Nephron progenitor cell (in vitro differentiated cells): ENCODE results near the gene SCRG1.

Source experiments
- DNase-seq: peaks from one replicate; pipeline ENCODE4 v3.0.0; 2021
- H3K27ac Mint-ChIP-seq: 2 replicates; pipeline ENCODE4 v1.8.0; 2021; ENCODE audit warnings: mild to moderate bottlenecking, moderate library complexity, mixed read lengths
- H3K27me3 Mint-ChIP-seq: 2 replicates; pipeline ENCODE4 v1.8.0; 2021; ENCODE audit warnings: mild to moderate bottlenecking, low read depth, mixed read lengths; ENCODE audit not compliant: poor library complexity
- H3K36me3 Mint-ChIP-seq: 2 replicates; pipeline ENCODE4 v1.8.0; 2021; ENCODE audit warnings: low read depth, mixed read lengths
- H3K4me1 Mint-ChIP-seq: 2 replicates; pipeline ENCODE4 v1.8.0; 2021; ENCODE audit warnings: mixed read lengths
- H3K4me3 Mint-ChIP-seq: 2 replicates; pipeline ENCODE4 v1.8.0; 2021; ENCODE audit warnings: mild to moderate bottlenecking, moderate library complexity, mixed read lengths
- H3K9me3 Mint-ChIP-seq: 2 replicates; pipeline ENCODE4 v1.8.0; 2021; ENCODE audit warnings: mild to moderate bottlenecking, moderate library complexity, mixed read lengths
- CTCF ChIP-seq: fragments of 200-600 bp; sonication (generic); IDR thresholded peaks from 2 replicates; pipeline ENCODE4 v1.5.0; 2021; ENCODE audit warnings: antibody characterized with exemption

Gene SCRG1

GRCh38 chr4:173398779-173399415, at the start of gene SCRG1:
Gene SCRG1, minus strand, starts transcription at chr4:173399116. Its CDS starts 7,702 bp downstream, at chr4:173391414.
- Mint-ChIP-seq H3K4me3 (no peak within 1 kb of the TSS), H3K4me1 (no peaks in the 10 kb centered on the region), H3K9me3 (peaks cover 4% of the 10 kb centered on the region), H3K27ac (no peak within 1 kb of the TSS), H3K27me3 (no peaks in the 10 kb centered on the region), H3K36me3 (peaks cover 26% of the 10 kb centered on the region)
- no peak for DNase-seq
- TF ChIP-seq CTCF: no peak

GRCh38 chr4:173448103-173448502, 49.2 kb upstream of the SCRG1 start:
- H3K36me3 Mint-ChIP-seq: peaks cover 15% of the 10 kb centered on the region
- no peak for DNase-seq
- no peak overlapping the region for H3K4me3 Mint-ChIP-seq
- H3K27me3 Mint-ChIP-seq: peaks cover 3% of the 10 kb centered on the region
- TF ChIP-seq CTCF: no peak
- peaks cover 11% of the 10 kb centered on the region for H3K4me1 Mint-ChIP-seq
- H3K9me3 Mint-ChIP-seq: peaks cover 3% of the 10 kb centered on the region
- H3K27ac Mint-ChIP-seq: no peak overlapping the region

GRCh38 chr4:173446416-173446815, 47.5 kb upstream of the SCRG1 start:
- Mint-ChIP-seq H3K27ac (no peak overlapping the region), H3K36me3 (peaks cover 30% of the 10 kb centered on the region), H3K4me3 (no peak overlapping the region), H3K9me3 (peaks cover 7% of the 10 kb centered on the region), H3K27me3 (peaks cover 3% of the 10 kb centered on the region), H3K4me1 (peaks cover 11% of the 10 kb centered on the region)
- TF ChIP-seq CTCF: no peak
- DNase-seq: no peak

- peaks cover 3% of the 10 kb centered on the region for H3K27me3 Mint-ChIP-seq
- no peak overlapping the region for H3K27ac Mint-ChIP-seq
- H3K36me3 Mint-ChIP-seq: peaks cover 42% of the 10 kb centered on the region
- no peak for DNase-seq
- TF ChIP-seq CTCF: no peak
- no peak overlapping the region for H3K4me3 Mint-ChIP-seq
- peaks cover 7% of the 10 kb centered on the region for H3K9me3 Mint-ChIP-seq
- H3K4me1 Mint-ChIP-seq: no peaks in the 10 kb centered on the region
These were observed 44.2 kb upstream of the SCRG1 start for GRCh38 chr4:173443121-173443520.

- H3K27me3 Mint-ChIP-seq: peaks cover 3% of the 10 kb centered on the region
- peaks cover 7% of the 10 kb centered on the region for H3K9me3 Mint-ChIP-seq
- DNase-seq: no peak
- H3K27ac Mint-ChIP-seq: no peak overlapping the region
- H3K4me1 Mint-ChIP-seq: peaks cover 5% of the 10 kb centered on the region
- no peak overlapping the region for H3K4me3 Mint-ChIP-seq
- H3K36me3 Mint-ChIP-seq: peaks cover 42% of the 10 kb centered on the region
- TF ChIP-seq CTCF: no peak
These were observed 43.5 kb upstream of the SCRG1 start for GRCh38 chr4:173442223-173442932.

GRCh38 chr4:173440888-173441287, 42.0 kb upstream of the SCRG1 start:
- H3K4me3 Mint-ChIP-seq: no peak overlapping the region
- peaks cover 7% of the 10 kb centered on the region for H3K9me3 Mint-ChIP-seq
- peaks cover 42% of the 10 kb centered on the region for H3K36me3 Mint-ChIP-seq
- peaks cover 3% of the 10 kb centered on the region for H3K27me3 Mint-ChIP-seq
- no peak overlapping the region for H3K27ac Mint-ChIP-seq
- no peak for DNase-seq
- no peak for TF ChIP-seq CTCF
- peaks cover 20% of the 10 kb centered on the region for H3K4me1 Mint-ChIP-seq
